Measurements from ENCODE around the gene GREM1. TPM values are rescaled to one million over a fixed set of nuclear protein-coding genes. Genes with fewer than 3 reads are reported as not detected.

GREM1 gene
- total RNA-seq, 2 donors from 2014 or later = 0.62 to 2.7 TPM

DNA sequence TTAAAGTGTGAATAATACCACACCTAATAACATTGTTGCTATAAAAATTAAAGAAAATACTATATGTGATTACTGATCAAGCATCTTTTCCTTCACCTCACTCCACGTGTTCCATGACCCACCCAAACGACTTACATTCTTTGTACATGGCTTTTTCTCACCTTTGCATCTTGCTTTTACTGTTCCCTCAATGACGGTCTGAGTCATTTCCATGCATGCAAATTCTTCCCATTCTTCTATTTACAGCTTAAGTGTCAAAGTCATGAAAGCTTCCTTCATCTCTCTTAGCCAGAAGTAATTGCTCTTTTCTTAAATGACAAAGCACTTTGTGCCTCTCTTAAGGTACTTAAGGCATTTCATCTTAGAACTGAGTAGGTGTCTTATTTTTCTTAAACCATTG lies 64.0 kb downstream of the GREM1 start:
- H3K36me3 Mint-ChIP-seq (ENCODE audit: low read depth) = no peaks in the 10 kb centered on the region
- DNase-seq = no peak
- peaks cover 10% of the 10 kb centered on the region for H3K9me3 Mint-ChIP-seq
- H3K27ac ChIP-seq (ENCODE audit: low read depth, low read length) = no peak overlapping the region
- WGBS, 2 experiments (ENCODE audit: insufficient coverage in 1 of 2, insufficient read length in 1 of 2) = 40 to 52% methylated on average over 3 of the region's 3 CpGs
- no peaks in the 10 kb centered on the region for H3K36me3 ChIP-seq (ENCODE audit: control insufficient read depth, insufficient read depth, low read length)
- H3K4me3 ChIP-seq (ENCODE audit: low read length) = no peak overlapping the region
- no peaks in the 10 kb centered on the region for H3K27me3 ChIP-seq (ENCODE audit: control insufficient read depth, insufficient read depth, low read length, poor library complexity, severe bottlenecking)
- no peak overlapping the region for H3K4me3 Mint-ChIP-seq
- H3K4me1 Mint-ChIP-seq = no peaks in the 10 kb centered on the region
- no peaks in the 10 kb centered on the region for H3K4me1 ChIP-seq (ENCODE audit: control insufficient read depth, insufficient read depth, low read length)
- TF ChIP-seq, protein P1, sequence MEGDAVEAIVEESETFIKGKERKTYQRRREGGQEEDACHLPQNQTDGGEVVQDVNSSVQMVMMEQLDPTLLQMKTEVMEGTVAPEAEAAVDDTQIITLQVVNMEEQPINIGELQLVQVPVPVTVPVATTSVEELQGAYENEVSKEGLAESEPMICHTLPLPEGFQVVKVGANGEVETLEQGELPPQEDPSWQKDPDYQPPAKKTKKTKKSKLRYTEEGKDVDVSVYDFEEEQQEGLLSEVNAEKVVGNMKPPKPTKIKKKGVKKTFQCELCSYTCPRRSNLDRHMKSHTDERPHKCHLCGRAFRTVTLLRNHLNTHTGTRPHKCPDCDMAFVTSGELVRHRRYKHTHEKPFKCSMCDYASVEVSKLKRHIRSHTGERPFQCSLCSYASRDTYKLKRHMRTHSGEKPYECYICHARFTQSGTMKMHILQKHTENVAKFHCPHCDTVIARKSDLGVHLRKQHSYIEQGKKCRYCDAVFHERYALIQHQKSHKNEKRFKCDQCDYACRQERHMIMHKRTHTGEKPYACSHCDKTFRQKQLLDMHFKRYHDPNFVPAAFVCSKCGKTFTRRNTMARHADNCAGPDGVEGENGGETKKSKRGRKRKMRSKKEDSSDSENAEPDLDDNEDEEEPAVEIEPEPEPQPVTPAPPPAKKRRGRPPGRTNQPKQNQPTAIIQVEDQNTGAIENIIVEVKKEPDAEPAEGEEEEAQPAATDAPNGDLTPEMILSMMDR (conservative IDR thresholded peaks at IDR 0.05) = no peak
- no peak overlapping the region for H3K9ac ChIP-seq (ENCODE audit: extremely low read depth, low read length, poor library complexity, severe bottlenecking)
- H3K9me3 ChIP-seq (ENCODE audit: control insufficient read depth, low read length) = peaks cover 14% of the 10 kb centered on the region
- no peak overlapping the region for H3K27ac Mint-ChIP-seq
- H3K27me3 Mint-ChIP-seq (ENCODE audit: insufficient read depth) = no peaks in the 10 kb centered on the region

DNA sequence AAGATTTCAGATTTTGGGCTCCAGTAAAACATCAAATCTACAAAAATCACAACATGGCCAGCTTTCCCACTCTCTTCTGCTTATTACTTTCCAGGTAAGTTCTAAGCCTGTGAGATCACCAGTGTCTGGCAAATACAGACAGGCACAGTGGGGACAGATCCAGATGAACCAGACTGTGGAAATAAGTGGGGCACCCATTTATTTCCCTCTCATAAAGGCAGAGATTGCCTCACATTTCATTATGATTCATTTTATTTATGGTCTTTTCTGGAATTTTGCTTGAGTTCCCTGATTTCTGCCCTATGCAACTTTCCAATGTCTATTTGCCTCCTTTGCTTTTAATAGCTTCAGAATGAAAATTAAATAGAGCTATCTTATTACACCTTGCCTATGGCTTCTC lies 66.8 kb downstream of the GREM1 start:
- H3K27ac ChIP-seq (ENCODE audit: low read depth, low read length) = no peak overlapping the region
- no peaks in the 10 kb centered on the region for H3K36me3 Mint-ChIP-seq (ENCODE audit: low read depth)
- H3K4me1 Mint-ChIP-seq = no peaks in the 10 kb centered on the region
- no peak overlapping the region for H3K4me3 Mint-ChIP-seq
- no peak overlapping the region for H3K27ac Mint-ChIP-seq
- no peaks in the 10 kb centered on the region for H3K9me3 Mint-ChIP-seq
- peaks cover under 1% of the 10 kb centered on the region for H3K9me3 ChIP-seq (ENCODE audit: control insufficient read depth, low read length)
- H3K4me1 ChIP-seq (ENCODE audit: control insufficient read depth, insufficient read depth, low read length) = no peaks in the 10 kb centered on the region
- no peak for DNase-seq
- no peaks in the 10 kb centered on the region for H3K36me3 ChIP-seq (ENCODE audit: control insufficient read depth, insufficient read depth, low read length)
- H3K4me3 ChIP-seq (ENCODE audit: low read length) = no peak overlapping the region
- H3K9ac ChIP-seq (ENCODE audit: extremely low read depth, low read length, poor library complexity, severe bottlenecking) = no peak overlapping the region
- TF ChIP-seq, protein P1 (conservative IDR thresholded peaks at IDR 0.05) = no peak
- no peaks in the 10 kb centered on the region for H3K27me3 Mint-ChIP-seq (ENCODE audit: insufficient read depth)
- no peaks in the 10 kb centered on the region for H3K27me3 ChIP-seq (ENCODE audit: control insufficient read depth, insufficient read depth, low read length, poor library complexity, severe bottlenecking)

- H3K27ac Mint-ChIP-seq = no peak overlapping the region
Observed at GRCh38 chr15:32786906-32787305, 69.1 kb downstream of the GREM1 start.

More at GRCh38 chr15:32786906-32787305, 69.1 kb downstream of the GREM1 start:
- no peak for DNase-seq
- Histone ChIP-seq H3K9ac (ENCODE audit: extremely low read depth, low read length, poor library complexity, severe bottlenecking) (no peak overlapping the region), H3K4me3 (ENCODE audit: low read length) (no peak overlapping the region), H3K36me3 (ENCODE audit: control insufficient read depth, insufficient read depth, low read length) (no peaks in the 10 kb centered on the region), H3K27ac (ENCODE audit: low read depth, low read length) (no peak overlapping the region), H3K9me3 (ENCODE audit: control insufficient read depth, low read length) (no peaks in the 10 kb centered on the region), H3K27me3 (ENCODE audit: control insufficient read depth, insufficient read depth, low read length, poor library complexity, severe bottlenecking) (no peaks in the 10 kb centered on the region), H3K4me1 (ENCODE audit: control insufficient read depth, insufficient read depth, low read length) (no peaks in the 10 kb centered on the region)
- H3K36me3 Mint-ChIP-seq (ENCODE audit: low read depth) = no peaks in the 10 kb centered on the region
- no peaks in the 10 kb centered on the region for H3K27me3 Mint-ChIP-seq (ENCODE audit: insufficient read depth)
- TF ChIP-seq, protein P1 (conservative IDR thresholded peaks at IDR 0.05) = no peak
- 91 to 93% methylated on average over 4 to 7 of the region's 7 CpGs for WGBS, 2 experiments (ENCODE audit: insufficient coverage in 1 of 2, insufficient read length in 1 of 2)
- H3K4me1 Mint-ChIP-seq = no peaks in the 10 kb centered on the region
- no peak overlapping the region for H3K4me3 Mint-ChIP-seq
- H3K9me3 Mint-ChIP-seq = no peaks in the 10 kb centered on the region
